GM12892 (cell line): ENCODE measurements around the gene LDLRAD3.

Source experiments
- DNase-seq: peaks from one replicate; pipeline ENCODE4 v3.0.0; 2011; ENCODE audit not compliant: insufficient read length
- FAIRE-seq: peaks from 2 replicates; lab custom pipeline; 2011; peaks lifted over from hg19 to GRCh38; lab: Jason Lieb, UNC
- POLR2A ChIP-seq: IDR thresholded peaks from 2 replicates; pipeline ENCODE4 v1.6.1; 2011; ENCODE audit warnings: low read depth, low read length, control low read depth
- POLR2AphosphoS5 ChIP-seq: IDR thresholded peaks from 2 replicates; pipeline ENCODE4 v1.6.1; 2011; ENCODE audit warnings: low read depth, low read length, control low read depth
- TAF1 ChIP-seq: IDR thresholded peaks from 2 replicates; pipeline ENCODE4 v1.6.1; 2011; ENCODE audit warnings: low read depth, mild to moderate bottlenecking, control low read depth, low read length, borderline replicate concordance

Gene LDLRAD3

GRCh38 chr11:36122671-36123070 is 178.8 kb downstream of the LDLRAD3 start:
- no peak for FAIRE-seq

GRCh38 chr11:36123336-36124101 is 179.7 kb downstream of the LDLRAD3 start:
- FAIRE-seq (no peak), DNase-seq (no peak)
- no peak for TF ChIP-seq POLR2AphosphoS5
- TF ChIP-seq POLR2A, result no peak
- no peak for TF ChIP-seq TAF1

More at GRCh38 chr11:36122671-36123070, 178.8 kb downstream of the LDLRAD3 start:
- TF ChIP-seq POLR2AphosphoS5 (no peak), POLR2A (no peak), TAF1 (no peak)
- no peak for DNase-seq

GRCh38 chr11:36126678-36127077 is 182.8 kb downstream of the LDLRAD3 start:
- TF ChIP-seq POLR2AphosphoS5 (no peak), TAF1 (no peak), POLR2A (no peak)
- DNase-seq (no peak), FAIRE-seq (no peak)

- TF ChIP-seq POLR2A, result no peak
- no peak for TF ChIP-seq TAF1
- no peak for TF ChIP-seq POLR2AphosphoS5
- DNase-seq (no peak), FAIRE-seq (no peak)
These were observed 183.7 kb downstream of the LDLRAD3 start for GRCh38 chr11:36127550-36127949.

GRCh38 chr11:36129955-36130354 is 186.1 kb downstream of the LDLRAD3 start:
- no peak for FAIRE-seq

GRCh38 chr11:36130401-36130800 is 186.5 kb downstream of the LDLRAD3 start:
- FAIRE-seq (no peak), DNase-seq (no peak)
- TF ChIP-seq POLR2A (no peak), POLR2AphosphoS5 (no peak), TAF1 (no peak)

More at GRCh38 chr11:36129955-36130354, 186.1 kb downstream of the LDLRAD3 start:
- no peak for DNase-seq
- no peak for TF ChIP-seq POLR2A
- TF ChIP-seq POLR2AphosphoS5, result no peak
- TF ChIP-seq TAF1, result no peak

GRCh38 chr11:36131721-36132397 is 188.0 kb downstream of the LDLRAD3 start:
- TF ChIP-seq POLR2AphosphoS5 (no peak), TAF1 (no peak), POLR2A (no peak)
- DNase-seq, result peak; percentile 23
- peak; percentile 86 for FAIRE-seq

GRCh38 chr11:36132940-36133339 is 189.1 kb downstream of the LDLRAD3 start:
- DNase-seq, result no peak
- no peak for FAIRE-seq
- TF ChIP-seq POLR2AphosphoS5, result no peak
- no peak for TF ChIP-seq POLR2A
- TF ChIP-seq TAF1, result no peak

- TF ChIP-seq TAF1 (no peak), POLR2A (no peak), POLR2AphosphoS5 (no peak)
- no peak for DNase-seq
- no peak for FAIRE-seq
These were observed 191.2 kb downstream of the LDLRAD3 start for GRCh38 chr11:36135076-36135475.

GRCh38 chr11:36139767-36140166 is 195.9 kb downstream of the LDLRAD3 start:
- TF ChIP-seq POLR2AphosphoS5 (no peak), TAF1 (no peak), POLR2A (no peak)
- FAIRE-seq (no peak), DNase-seq (no peak)

- FAIRE-seq, result no peak
- DNase-seq, result no peak
- TF ChIP-seq POLR2AphosphoS5 (no peak), POLR2A (no peak), TAF1 (no peak)
These were observed 197.5 kb downstream of the LDLRAD3 start for GRCh38 chr11:36141196-36141953.
